Fibroblast of skin of right biceps (primary cell): ENCODE measurements around the gene ERC2.
"Not testable (repeated sequence)": the region's sequence is repeated elsewhere in the genome, so short reads cannot be mapped to it uniquely, and the experiment has no call there.

Experiments
- DNase-seq: peaks from one replicate; pipeline ENCODE4 v3.0.0-alpha.2; 2013

The ERC2 gene

GRCh38 chr3:55868347-55868746, 599.9 kb downstream of the ERC2 start:
- DNase-seq, result no peak

DNA sequence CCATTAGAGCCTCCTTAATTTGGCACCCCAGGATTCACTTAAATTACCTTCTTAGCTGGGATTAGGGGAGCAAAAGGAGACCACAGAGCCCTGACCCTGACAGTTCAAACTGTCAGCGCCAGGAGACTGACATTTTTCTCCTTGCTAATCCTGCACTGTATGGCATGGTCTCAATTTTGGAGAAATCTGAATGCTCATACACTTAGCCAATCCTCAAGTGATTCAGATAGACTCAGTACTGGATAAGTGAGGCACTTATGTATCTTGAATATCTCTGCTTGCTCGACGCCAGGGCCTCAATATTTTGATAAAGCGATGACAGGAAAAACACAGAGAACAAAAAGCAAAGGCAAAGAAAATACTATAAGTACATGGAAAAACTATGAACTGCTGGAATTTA, 605.2 kb downstream of the ERC2 start:
- no peak for DNase-seq

DNA sequence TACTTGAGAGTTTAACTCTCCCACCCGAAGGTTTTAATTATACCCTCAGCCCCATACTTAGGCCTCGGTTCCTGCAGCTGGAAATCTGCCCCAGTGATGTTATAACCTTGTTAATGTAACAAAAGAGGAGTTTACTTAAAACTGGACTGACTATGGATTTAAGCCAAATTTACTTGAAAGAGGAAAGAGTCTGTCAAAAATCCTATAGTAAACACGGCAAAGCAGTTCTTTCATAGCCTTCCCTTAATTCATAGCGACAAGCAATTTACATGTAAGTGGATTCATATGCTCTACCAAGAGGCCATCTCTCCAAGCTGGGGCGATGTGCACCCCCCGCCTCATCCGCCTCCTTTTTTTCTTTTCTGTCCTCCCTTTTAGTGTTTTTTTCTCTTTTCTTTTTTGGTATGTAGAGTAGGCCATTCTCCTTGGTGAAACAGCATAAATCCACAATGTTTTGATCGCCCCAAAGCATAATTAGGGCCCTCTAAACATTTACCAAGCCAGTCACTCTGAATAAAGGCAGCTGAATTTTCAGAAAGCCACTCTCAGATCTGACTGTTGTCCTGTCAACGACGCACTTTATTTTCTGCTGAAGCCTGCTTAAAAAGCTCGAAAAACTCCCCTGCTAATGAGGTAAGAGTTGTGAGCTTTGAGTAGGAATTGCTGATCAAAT, 608.1 kb downstream of the ERC2 start:
- no peak for DNase-seq

- no peak for DNase-seq
Measured at GRCh38 chr3:55859305-55859704, 609.0 kb downstream of the ERC2 start.

DNA sequence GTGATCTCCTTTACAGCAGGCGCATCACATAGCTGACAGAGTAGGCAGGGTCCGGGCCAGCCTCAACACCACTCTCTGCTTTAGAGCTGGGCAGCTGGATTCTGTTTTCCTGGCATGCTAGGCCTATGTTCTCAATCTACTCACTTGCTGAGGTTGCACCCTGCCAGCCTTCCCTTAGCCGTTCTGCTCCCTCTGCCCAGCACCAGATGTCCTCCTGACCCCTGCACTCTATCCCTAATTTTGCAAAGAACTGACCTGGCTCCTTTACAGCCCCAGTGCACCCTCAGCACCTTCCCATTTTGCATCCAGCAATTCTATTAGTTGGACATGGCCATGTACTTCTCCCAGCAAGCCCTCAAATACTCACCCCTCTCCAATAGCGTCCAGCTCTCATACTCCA, 609.5 kb downstream of the ERC2 start:
- no peak for DNase-seq

DNA sequence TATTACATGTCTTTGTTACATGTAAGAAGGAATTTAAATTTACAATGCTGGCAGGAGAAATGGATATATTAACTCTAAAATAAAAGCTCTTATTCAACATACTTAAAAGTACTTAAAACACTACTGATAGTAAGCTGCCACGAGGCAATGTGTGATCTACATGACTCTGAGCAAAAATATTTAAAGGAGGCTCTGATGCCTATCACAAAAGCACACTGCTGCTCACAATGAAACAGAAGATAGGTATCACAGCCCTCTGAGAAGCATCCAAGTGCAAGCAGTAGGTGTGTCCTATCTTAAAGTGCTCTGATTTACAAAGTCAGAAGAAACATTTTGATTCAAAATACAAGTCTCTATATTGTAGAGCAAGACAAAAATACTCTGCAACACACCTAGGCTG, 610.0 kb downstream of the ERC2 start:
- DNase-seq, result no peak

DNA sequence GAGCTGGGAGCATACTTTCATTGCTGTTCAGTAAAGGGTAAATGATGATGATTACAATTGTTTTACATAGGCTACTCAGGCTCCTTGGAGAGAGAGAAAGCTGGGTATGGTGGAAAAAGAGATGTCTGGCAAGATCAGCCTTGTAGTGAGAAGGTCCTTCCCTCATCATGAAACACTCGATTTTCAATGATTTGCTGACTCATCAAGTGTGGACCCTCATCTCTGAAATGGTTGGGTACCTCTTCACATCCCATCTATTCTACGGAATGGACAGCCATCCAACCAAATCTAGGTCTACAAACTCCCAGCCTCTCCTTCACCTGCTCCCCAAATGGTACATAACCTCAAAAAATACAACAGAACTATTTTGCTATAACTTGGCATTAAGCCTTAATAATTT, 610.6 kb downstream of the ERC2 start:
- no peak for DNase-seq

DNA sequence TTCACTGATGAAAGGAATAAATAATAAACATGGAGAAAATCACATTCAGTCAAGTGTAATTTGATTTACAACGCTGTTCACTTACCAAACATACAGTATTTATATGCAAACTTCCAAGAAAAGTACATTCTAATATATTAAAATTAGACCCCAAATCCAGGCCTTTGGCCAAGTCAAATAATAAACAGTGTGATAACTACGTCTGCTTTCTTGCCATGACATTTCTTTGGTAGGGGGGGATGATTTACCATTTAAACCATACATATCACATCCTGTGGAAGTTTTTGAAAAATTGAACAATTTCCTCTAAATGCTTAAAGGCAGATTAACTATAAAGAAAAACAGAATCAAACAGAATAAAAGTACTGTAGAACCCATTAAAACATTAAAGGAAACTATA, 613.0 kb downstream of the ERC2 start:
- DNase-seq, result no peak

- no peak for DNase-seq
Measured at GRCh38 chr3:55854494-55854893, 613.8 kb downstream of the ERC2 start.

GRCh38 chr3:55852326-55852725, 615.9 kb downstream of the ERC2 start:
- no peak for DNase-seq

- no peak for DNase-seq
Measured at GRCh38 chr3:55842204-55842603, 626.1 kb downstream of the ERC2 start.

GRCh38 chr3:55831876-55832275, 636.4 kb downstream of the ERC2 start:
- DNase-seq, result not testable (repeated sequence)

DNA sequence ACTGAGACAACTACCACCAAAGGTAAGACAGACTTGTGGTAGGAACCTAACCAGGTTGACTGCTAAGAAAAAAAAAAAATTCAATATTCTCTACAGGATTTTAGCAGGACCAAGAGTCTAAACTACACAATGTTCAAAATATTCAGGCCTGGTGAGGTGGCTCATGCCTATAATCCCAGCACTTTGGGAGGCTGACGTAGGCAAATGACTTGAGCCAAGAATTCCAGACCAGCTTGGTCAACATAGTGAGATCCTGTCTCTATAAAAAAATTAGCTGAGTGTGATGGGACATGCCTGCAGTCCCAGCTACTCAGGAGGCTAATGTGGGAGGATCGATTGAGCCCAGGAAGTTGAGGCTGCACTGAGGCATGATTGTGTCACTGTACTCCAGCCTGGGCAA, 639.6 kb downstream of the ERC2 start:
- peak; percentile 4 for DNase-seq

- no peak for DNase-seq
Measured at GRCh38 chr3:55827786-55828185, 640.5 kb downstream of the ERC2 start.

- peak; percentile 26 for DNase-seq
Measured at GRCh38 chr3:55826731-55827496, 641.4 kb downstream of the ERC2 start.

GRCh38 chr3:55826097-55826496, 642.2 kb downstream of the ERC2 start:
- no peak for DNase-seq

GRCh38 chr3:55824406-55824805, 643.9 kb downstream of the ERC2 start:
- no peak for DNase-seq

DNA sequence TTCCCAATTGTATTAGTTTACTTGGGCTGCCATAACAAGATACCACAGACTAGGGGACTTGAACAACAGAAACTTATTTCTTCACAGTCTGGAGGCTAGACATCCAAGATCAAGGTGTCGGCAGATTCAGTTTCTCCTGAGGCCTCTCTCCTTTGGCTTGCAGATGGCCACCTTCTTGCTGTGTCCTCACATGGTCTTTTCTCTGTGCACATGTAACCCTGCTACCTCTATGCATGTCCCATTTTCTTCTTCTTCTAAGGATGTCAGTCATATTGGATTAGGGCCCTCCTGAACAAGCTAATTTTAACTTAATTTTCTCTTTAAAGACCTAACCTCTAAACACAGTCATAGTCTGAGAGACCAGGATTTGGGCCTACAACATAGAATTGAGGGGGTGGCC, 644.4 kb downstream of the ERC2 start:
- DNase-seq, result no peak

DNA sequence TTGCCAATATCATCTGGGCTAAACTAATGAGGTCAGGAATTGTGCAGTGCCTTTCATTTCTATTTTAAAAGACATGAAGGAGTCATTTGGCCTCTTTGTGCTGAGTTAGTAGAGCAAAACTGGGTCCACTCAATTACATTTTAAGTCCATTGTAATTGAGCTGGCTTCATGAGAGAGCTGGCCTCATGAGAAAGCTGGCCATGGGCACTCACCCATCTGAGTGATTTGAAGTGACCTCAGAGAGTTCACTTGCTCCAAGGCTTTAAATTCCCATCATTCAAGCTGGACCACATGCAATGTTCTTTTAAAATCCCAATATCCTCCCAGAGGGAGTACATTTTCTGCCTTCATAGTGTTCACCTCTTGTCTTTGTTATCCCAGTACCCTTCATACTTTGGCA, 645.3 kb downstream of the ERC2 start:
- DNase-seq, result no peak

DNA sequence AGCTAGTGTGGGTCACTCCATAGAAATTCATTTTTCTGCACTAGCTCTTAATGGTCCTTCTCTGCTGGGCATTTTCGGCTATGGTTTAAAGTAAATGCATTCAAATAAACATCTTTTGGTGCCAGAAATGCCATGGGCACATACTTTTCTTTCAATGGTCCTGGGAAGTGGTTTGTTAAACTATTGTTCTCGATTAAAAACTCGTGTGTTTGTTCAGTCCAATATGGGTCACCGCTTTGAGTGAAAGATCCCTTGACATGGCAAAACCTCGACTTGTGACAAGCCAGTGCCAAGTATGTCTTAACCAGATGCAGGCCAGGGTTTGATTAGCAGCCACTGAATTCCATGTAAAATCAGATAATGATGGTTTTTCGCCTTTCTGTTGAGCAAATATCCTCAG, 649.3 kb downstream of the ERC2 start:
- no peak for DNase-seq

DNA sequence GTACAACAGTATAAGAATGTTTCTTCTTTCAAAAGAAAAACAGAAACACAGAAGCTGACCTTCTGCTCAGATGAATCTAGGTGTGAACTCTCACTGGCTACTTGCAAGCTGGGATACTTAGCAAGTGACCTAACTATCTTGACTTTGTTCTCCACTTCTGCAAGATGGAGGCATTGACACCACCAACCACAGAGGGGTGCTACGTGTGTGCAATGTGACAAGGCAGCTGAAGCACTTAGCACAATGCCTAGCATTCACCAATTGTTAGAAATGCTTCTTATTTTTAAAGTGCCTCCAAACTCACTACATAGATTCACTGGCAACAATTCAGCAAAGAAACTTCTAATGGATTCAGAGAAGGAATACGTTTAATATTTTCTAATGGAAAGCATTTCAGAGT, 649.8 kb downstream of the ERC2 start:
- DNase-seq, result no peak

GRCh38 chr3:55816794-55817576, 651.3 kb downstream of the ERC2 start:
- no peak for DNase-seq

- no peak for DNase-seq
Measured at GRCh38 chr3:55815262-55815661, 653.0 kb downstream of the ERC2 start.
